Measurements from ENCODE around the gene TMEM59L.
A peak's percentile ranks its signal among the peaks of the same experiment; 100 is the strongest.

TMEM59L gene

DNA sequence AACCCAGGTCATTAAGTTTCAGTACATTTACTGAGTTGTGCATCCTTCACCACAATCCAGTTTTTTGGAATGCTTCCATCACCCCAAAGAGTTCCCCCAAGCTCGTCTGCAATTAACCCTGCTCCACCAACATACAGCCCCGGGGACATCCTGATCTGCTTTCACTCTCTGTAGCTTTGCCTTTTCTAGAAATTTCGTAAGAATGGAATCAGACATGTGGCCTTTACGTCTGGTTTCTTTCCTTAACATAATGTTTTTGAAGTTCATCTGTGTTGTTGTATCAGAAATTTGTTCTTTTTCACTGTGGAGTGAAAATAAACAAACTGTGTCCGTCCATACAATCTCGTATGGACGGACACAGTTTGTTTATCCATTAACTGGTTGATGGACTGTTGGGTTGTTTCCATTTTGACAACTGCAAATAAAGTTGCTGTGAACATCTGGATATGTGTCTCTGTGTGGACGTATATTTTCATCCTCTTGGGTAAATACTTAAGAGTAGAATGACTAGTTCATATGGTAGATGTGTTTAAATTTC is 27.1 kb downstream of the TMEM59L start:
- DNase-seq, result no peak

DNA sequence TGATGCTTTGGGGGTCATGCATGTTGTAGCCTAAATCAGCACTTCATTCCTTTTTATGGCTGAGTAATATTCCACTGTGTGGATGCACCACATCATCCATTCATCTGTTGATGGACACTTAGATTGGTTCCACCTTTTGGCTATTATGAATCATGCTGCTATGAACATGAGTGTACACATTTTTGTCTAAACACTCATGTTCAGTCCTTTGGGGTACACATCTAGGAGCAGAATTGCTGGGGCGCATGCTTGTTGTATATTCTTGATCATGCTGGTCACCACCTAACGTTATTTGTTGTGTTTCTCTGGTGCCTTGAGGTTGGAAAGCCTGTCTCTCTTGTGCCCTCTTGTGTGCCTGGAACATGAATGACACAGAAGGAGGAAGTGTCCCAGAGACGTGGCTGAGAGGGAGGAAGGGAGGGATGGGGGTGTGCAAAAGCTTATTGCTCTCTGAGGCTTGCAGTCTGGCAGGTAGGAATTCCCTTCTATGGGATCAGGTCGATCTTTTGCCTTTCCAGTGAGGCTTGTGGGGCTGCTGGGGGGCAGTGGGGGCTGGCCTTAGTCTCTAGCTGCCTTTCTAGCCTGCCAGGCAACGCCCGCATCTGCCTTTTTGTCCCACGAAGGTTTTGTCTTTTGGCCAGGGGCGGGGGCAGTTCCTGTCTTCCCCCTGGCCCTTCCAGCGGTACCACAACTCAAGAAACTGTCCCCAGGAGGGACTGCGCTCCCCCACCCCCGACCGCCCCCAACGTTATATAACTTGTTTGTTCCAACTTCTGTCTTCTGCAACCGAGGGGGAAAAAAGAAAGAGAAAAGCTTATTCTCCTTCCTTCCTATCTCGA is 31.7 kb downstream of the TMEM59L start:
- DNase-seq, result no peak

DNA sequence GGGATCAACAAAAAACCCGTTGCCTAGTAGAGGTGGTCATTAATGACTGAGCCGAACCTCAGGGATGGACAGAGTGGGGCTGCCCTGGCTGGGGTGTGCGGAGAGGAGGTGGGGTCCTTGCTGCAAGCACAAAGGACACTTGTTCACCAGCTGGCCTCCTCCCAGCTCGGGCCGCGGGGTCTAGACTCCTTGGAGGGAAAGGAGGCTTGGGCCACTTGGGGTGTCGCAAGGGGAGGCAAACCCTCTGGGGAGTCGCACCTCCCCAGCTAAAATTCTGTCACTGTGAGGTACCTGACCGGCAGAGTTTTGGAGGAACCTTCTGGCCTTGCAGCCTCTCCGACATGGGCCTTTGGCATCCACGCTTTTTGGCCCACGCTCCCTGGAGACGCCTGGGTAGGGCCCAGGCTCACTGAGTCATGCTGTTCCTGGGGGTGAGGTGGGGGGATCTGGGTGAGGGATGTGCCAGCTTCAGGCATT is 32.4 kb downstream of the TMEM59L start:
- no peak for DNase-seq

DNA sequence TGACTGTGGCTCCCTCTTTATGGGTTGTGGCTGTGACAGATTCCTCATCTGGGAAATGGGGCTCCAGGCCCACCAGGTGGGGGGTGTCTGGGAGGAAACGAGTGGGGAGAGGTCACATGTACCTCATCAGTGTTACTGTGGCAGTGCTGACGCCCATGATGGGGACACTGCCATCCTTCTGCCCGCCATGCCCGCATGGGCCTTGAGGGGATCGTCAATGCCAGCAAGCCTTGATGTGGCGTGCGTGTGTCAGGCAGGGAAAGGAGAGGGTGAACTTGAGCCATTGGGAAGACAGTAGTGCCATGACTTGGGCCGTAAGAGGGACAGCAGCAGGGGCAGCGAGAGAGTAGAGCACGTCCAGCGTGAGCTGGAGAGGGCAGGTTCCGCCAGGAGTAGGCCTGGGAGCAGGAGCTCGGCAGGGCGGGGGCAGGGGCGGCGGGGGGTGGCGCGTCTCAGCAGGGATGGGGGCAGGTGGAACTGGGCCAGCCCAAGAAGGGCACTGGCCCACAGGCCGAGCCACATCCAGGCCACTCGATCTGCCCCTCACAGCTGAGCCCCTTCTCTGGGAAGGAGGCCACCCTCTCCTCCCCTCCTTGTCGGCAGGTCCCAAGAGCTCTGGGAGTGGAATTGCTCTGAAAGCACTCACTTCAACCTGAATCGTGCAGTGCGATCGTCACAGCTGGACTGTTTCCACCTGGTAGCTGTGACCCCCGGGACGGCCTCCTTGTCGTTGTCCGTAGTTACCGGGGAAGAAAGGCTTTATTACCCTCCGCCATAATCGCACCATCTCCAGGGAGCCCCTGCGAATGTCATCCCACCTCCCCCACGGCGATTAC is 34.1 kb downstream of the TMEM59L start:
- peak; percentile 84 for DNase-seq

DNA sequence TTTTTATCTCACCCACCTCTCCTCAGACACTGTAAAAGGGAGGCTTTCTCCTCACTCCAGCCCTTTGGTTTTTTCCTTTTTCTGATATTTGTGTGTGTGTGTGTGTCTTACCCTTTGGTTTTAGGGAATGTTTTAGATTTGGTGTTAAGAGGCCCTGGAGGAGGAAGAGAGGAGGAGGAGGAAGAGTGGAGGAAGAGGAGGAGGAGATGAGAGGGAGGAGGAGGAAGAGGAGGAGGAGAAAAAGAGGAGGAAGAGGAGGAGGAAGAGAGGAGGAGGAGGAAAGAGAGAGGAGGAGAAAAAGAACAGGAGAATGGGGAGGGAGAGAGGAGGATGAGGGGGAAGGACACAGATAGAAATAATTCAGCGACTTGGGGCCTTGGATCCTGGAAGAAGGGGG is 34.7 kb downstream of the TMEM59L start:
- DNase-seq, result no peak

DNA sequence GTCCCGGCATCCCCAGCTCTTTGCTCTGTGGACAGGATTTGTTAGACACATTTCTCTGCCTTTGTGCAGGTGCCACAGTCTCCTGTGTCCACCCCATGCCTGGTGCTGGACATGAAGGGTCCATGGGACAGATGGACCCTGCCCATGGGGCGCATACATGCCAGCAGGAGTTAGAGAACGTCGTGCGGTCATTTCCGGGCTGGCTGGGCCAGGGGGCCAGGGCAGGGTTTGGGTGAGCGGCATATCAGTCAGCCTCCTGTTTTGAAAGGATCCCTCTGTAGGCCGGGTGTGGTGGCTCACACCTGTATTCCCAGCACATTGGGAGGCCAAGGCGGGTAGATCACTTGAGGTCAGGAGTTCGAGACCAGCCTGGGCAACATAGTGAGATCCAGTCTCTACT is 35.1 kb downstream of the TMEM59L start:
- no peak for DNase-seq

DNA sequence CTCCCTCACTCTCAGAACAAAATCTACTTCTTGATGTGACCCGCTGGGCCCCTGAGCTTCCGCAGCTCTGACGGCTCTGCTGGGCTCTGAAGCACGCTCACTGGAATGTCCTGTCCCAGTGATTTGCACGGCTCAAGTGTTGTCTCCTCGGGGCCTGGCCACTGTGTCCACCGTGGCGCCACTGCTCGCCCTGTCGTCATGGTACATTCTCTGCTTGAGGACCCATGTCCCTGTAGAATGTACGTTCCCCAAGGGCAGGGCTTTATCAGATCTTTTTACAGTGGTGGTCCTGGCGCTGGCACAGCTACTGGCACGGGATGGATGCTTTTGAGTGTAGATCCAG is 36.3 kb downstream of the TMEM59L start:
- DNase-seq, result no peak

DNA sequence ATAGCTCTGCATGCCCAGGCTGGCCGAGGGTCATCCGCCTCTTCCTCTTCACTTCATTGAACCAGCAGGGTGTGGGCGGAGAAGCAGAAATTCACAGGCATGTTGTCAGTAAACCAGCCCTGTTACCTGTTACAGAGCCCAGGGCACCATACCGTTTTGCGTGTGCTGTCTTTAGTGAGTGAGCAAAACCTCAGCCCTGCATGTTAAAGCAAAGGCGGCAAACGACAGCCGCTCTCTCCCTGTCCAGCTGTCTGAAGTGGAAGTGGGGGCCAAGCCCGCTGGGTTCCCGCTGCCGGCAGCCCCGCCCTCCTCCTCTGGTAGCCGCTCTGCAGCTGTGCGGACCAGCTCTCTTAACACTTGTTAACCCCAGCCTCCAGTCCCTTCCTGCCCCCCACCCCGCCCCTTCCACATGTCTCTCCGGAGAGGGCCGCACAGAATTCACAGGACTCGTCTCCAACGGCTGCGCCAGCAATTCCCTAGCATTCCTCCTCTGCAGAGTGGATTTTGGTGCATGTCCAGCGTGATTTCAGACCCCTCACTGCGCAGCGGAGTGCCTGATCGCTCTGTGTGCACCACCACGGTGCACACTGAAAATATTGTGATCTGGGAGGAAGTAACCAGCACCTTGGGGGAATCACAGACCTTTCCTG is 36.8 kb downstream of the TMEM59L start:
- DNase-seq, result no peak

DNA sequence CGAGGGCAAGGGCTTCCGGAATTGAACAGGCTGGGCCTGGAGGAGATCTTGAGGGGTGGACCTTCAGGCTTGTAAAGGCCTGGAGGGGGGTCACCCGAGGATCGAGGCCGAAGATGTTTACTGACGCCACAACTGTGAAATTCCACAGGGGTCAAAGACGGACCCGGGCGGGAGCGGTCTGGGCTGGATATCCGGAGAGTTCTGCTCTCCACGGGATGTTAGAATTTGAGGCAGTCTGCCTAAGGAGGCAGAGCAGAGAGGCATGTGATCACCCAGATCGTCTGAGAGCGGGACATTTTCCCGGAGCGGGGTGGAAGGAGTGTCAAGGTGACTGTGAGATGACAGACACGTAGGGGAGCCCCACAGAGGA is 37.3 kb downstream of the TMEM59L start:
- DNase-seq, result no peak

DNA sequence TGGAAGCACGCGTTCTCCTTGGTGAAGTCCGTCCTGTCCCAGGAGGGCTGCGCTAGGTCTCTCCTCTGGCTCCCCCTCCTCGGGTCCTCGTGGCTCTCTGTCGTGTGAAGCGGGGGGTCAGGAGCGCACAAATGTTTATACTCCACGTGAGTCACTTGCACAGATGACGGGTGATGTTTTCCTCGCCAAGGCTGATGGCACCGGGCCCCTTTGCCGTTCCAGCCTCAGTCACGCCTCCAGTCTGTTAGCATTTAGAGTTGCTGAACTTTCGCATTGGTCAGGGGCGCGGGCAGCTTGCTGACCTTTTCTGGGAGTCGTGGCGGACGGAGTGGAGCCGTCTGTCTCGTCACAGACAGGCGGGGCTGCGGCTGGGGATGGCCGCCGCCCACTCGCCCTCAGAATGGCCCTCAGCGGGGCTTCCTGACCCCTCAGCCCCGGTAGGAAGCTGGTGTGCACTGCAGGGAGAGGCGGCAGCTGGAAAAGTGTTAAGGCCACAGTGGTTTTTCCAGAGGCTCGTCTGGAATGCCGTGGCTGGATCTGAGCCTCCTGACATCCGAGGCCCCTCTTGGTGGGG is 37.9 kb downstream of the TMEM59L start:
- DNase-seq, result no peak

DNA sequence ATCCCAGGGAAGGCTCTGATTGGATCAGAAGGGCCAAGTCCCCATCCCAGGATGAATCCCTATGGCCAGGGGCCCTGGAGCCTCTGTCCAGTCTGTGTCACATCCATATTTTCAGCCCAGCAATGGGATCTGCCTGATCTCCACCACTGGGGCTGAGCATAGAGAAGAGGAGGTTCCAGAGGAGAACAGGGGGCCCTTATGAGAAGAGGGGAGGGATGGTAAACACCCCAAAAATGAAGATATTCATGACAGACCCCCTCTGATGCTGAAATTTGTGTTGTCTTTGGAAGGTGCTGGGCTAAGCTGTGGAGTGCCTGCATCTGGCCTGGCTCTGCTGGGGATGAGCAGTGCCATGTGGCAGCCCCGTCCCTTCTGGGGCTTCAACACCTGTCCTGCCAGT is 38.6 kb downstream of the TMEM59L start:
- DNase-seq, result no peak

DNA sequence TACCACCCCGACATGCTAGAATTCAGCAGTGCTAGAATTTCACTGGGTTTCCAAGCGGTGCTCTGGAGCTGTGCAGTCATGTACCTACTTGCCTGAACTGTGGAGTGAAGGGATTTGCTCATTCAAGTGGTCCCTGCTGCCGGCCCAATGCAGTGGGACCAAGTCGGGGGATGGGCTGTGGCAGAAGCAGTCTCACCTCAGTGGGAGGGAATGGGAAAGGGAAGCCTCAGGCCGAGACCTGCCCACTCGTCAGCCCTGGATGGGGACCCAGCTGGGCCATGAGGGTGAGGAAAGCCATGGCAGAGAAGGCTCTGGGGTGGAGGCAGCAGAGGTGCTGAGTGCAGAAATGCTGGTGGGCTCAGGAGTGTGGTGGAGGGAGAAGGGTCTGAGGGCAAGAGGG is 39.1 kb downstream of the TMEM59L start:
- DNase-seq, result no peak

DNA sequence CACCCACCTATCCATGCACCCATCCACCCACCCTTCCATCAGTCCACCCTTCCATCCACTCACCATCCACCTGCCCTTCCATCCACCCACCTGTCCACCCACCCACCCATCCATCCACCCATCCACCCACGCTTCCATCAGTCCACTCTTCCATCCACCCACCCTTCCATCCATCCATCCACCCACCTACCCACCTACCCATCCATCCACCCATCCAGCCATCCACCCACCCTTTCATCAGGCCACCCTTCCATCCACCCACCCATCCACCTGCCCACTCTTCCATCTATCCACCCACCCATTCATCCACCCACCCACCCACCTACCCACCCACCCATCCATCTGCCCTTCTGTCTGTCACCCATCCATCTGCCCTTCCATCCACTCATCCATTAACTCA is 41.2 kb downstream of the TMEM59L start:
- no peak for DNase-seq

DNA sequence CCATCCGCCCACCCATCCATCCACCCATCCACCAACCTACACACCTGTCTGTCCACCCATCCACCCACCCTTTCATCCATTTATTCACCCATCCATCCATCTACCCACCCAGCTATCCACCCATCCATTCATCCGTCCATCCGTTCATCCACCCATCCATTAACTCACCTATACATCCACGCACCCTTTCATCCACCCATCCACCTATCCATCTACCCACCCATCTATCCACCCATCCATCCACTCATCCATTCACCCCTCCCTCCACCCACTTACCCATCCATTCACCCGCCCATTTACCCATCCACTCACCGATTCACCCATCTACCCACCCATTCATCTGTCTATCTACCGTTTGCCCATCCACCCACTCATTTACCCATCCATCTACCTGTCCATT is 41.8 kb downstream of the TMEM59L start:
- no peak for DNase-seq

DNA sequence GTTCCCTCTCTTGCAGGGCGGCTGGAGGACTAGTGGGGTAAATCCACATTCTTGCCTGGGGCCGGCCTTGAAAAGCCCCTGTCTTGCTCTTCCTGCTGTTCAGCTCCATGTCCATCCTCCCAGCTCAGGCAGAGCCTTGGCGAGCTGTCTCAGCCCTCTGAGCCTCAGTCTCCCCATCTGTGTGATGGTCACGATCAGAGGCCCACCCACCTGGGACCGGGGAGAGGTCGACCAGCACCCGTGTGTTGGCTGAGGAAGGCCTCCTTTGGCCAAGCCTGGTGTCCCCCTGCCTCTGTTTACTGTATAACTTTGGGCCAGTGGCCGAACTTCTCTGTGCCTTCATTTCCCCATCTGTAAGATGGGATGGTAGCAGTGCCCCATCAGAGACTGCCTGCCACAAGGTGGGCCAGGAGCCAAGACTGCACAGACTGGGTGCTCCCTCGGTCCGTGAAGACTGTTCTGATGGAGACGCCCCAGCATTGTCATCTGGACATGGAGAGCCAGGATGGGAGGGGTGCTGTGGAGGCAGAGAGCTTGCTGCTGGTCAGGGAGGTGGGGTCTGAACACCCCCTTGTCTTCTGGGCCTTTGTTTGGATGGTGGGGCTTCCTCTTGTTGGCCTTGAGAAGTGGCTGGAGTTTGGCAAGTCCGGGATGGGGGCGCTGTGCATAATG is 42.6 kb downstream of the TMEM59L start:
- no peak for DNase-seq

DNA sequence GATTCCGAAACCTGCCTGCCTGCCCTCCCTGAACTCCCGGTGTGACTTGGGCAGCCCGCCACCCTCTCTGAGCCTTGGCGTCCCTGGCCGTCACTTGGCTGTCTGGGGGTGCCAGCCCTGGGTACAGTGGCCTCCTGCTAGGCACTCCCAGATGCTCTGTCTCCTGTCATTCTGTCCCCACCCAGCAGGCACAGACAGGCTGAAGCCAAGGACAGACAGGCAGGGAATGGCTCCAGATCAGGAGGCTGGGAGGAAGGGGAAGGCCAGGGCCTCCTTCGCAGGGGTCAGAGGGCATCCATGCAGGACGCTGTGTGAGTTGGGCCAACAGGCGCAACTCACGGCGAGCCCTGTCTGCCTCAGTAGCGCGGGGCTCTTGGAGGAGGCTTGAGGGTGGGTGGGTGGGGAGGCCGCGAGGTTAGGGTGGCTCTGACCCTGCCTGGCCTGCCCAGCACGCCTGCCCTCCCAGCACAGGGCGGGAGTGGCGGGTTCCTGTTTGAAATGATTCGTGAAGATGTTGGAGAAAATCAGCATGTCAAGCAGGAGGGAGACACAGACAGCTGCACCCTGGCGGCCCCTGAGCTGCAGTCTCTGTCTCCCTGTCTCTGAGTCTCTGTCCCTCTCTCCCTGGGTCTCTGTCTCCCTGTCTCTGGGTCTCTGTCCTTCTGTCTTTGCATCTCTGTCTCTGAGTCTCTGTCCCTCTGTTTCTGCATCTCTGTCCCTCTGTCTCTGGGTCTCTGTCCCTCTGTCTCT is 43.8 kb downstream of the TMEM59L start:
- DNase-seq, result no peak

DNA sequence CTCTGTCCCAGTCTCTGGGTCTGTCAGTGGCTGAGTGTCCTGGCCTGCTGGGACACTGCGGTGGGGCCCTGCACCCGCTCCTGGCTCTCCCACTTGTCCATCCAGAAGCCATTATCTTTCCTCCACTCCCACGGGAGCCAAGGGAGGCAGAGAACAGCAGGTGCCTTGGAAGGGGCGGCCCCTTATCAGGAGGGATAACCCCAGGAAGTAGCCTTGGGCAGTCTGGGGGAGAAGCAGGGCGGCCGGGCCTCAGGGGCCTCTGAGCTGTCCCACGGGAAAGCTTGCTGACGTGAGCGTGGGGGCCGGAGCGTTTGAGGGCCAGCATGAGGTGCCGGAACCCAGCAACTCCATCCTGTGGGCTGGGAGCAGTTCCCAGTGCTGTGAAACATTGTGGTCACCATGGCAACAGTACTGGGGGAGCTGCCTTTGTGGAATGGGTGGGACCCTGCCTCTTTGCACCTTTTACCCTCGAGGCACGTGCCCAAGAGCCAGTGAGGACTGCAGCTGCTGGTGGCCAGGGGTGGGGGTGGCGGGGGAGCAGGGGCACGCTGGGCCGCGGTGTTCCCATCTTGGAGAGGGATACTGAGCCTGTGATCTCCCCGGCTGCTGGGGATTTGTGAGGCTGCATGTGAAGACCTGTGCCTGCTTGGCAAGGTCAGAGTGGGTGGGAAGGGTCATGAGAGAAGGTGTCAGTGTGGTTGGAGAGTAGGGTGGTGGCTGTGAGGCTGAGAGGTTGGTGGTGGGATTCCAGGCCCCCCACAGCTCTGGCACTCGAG is 45.1 kb downstream of the TMEM59L start:
- no peak for DNase-seq

DNA sequence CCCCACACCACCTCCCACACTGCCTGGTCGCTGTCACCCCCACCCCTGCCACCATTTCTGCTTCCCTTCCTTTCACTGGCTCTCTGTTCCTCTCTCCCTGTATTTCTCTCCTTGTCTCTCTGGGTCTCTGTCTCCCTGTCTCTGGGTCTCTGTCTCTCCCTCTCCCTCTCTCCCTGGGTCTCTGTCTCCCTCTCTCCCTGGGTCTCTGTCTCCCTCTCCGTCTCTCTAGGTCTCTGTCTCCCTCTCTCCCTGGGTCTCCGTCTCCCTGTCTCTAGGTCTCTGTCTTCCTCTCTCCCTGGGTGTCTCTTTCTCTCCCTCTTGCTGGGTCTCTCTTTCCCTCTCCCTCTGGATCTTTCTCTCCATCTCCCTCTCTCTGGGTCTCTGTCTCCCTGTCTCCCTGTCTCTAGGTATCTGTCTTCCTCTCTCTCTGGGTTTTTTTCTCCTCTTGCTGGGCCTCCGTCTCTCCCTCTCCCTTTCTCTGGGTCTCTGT is 45.7 kb downstream of the TMEM59L start:
- no peak for DNase-seq

DNA sequence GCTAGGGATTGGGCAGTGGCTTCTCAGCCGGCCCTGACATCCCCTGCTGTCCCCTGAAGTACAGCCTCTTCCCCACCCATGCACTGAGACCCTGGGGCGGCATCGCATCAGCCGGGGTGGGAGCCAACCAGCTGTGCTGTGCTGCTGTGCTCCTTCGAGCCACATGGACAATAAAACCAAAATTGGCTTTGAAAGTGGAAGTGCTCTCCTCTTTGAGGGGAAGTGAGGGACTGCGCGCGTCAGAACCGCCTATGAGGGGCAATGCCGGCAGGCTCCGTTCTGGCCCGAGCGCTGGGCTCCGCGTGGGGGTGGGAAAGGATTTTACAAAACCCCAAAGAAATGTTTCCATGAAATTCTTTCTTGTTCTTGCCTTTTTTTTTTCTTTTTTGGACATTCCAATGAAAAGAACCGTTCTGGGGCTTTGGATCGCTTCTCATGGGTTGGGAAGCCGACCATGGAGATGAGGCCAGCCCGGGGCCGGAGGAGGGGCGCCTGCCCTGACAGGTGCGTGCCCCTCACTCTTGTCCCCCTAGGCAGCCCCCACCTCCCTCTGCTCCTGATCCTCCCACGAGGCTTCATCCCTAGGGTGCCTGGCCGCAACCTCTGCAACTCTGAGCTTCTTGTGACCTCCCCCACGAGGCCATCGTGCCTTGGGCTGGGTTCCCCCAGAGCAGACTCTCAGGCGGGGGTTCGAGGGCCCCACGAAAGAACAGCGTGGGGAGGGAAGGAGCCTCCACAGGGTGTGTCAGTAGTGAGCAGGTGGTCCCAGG is 46.8 kb downstream of the TMEM59L start:
- no peak for DNase-seq

All from DMS79 (cell line).